Esophagus muscularis mucosa (tissue), 3 donors: ENCODE results near the gene PTTG1IP2.

Experiments used
- EP300 ChIP-seq: sonication (generic); formaldehyde crosslinking; IDR thresholded peaks from one replicate; pipeline ENCODE4 v1.6.1; 2017; ENCODE audit warnings: antibody characterized with exemption
- TF ChIP-seq, protein P1 (sequence below), 3 experiments: fragments of 200-600 bp in 2 of 3; fragments of 450-650 bp in 1 of 3; sonication (generic) in 2 of 3; IDR thresholded peaks; one replicate each; pipeline ENCODE4 v1.5.1; 2017 to 2019; ENCODE audit warnings: antibody characterized with exemption in 3 of 3, mild to moderate bottlenecking in 2 of 3, moderate library complexity in 1 of 3

DNA sequence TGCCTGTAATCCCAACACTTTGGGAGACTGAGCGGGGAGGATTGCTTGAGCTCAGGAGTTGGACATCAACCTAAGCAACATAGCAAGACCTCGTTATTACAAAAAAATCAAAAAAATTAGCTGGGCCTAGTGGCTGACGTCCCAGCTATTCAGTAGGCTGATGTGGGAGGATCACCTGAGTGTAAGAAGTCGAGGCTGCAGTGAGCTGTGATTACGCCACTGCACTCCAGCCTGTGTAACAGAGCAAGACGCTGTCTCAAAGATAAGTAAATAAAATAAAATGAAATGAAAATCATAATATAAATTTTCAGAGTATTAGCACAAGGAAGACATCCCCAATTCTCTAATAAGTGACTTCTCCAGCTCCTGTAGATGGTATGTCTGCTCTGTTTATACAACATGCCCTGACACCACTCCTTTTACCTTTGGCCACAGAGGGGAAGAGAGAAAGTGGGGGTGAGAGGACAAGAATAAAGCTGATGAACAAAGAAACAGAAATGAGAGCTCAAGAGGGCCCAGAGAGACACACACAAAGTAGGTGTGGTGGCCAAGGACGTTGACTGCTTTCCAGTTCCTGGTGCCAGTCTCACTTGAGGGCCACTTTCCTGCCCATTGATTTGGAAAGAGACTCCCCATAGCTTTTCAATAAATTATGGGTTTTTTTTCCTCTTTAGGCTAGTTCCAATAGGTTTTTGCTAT, 62.9 kb downstream of the PTTG1IP2 start:
- TF ChIP-seq, protein P1, sequence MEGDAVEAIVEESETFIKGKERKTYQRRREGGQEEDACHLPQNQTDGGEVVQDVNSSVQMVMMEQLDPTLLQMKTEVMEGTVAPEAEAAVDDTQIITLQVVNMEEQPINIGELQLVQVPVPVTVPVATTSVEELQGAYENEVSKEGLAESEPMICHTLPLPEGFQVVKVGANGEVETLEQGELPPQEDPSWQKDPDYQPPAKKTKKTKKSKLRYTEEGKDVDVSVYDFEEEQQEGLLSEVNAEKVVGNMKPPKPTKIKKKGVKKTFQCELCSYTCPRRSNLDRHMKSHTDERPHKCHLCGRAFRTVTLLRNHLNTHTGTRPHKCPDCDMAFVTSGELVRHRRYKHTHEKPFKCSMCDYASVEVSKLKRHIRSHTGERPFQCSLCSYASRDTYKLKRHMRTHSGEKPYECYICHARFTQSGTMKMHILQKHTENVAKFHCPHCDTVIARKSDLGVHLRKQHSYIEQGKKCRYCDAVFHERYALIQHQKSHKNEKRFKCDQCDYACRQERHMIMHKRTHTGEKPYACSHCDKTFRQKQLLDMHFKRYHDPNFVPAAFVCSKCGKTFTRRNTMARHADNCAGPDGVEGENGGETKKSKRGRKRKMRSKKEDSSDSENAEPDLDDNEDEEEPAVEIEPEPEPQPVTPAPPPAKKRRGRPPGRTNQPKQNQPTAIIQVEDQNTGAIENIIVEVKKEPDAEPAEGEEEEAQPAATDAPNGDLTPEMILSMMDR (IDR thresholded peaks at IDR 0.05): no peak
- no peak for TF ChIP-seq EP300
